ENCODE measurements around the gene FARSB.

Gene FARSB

GRCh38 chr2:222604749-222605515 is 51.0 kb downstream of the FARSB start:
- TF ChIP-seq CTCF (IDR thresholded peaks at IDR 0.05; ENCODE audit: control extremely low read depth, extremely low read depth, low read depth, missing control alignments), result no peak
- DNase-seq (ENCODE audit: extremely low spot score), result no peak
- ChIA-PET POLR2A (no interaction called here), CTCF (interaction anchor here (1.0 to 2.3 kb wide), 4 partner anchors 10 to 43 kb away, joined by 4 to 14 read pairs (median 6); no protein-coding TSS in a partner anchor)

- no peak for TF ChIP-seq CTCF (IDR thresholded peaks at IDR 0.05; ENCODE audit: control extremely low read depth, extremely low read depth, low read depth, missing control alignments)
- POLR2A ChIA-PET, result no interaction called here
- CTCF ChIA-PET, result interaction anchor here (1.3 to 2.0 kb wide), 3 partner anchors 11 to 546 kb away, joined by 3 to 8 read pairs (median 4); no protein-coding TSS in a partner anchor
- no peak for DNase-seq (ENCODE audit: extremely low spot score)
Measured at GRCh38 chr2:222603501-222603900, 52.4 kb downstream of the FARSB start.

GRCh38 chr2:222598611-222599010 is 57.3 kb downstream of the FARSB start:
- POLR2A ChIA-PET, result no interaction called here
- TF ChIP-seq CTCF (IDR thresholded peaks at IDR 0.05; ENCODE audit: control extremely low read depth, extremely low read depth, low read depth, missing control alignments), result no peak
- no peak for DNase-seq (ENCODE audit: extremely low spot score)
- CTCF ChIA-PET, result interaction anchor here (1.6 kb wide), 1 partner anchor 16 kb away, joined by 3 read pairs; no protein-coding TSS in a partner anchor

- CTCF ChIA-PET, result interaction anchor here (1.1 to 2.2 kb wide), 6 partner anchors 11 to 20 kb away, joined by 3 to 7 read pairs (median 3); no protein-coding TSS in a partner anchor
- no peak for DNase-seq (ENCODE audit: extremely low spot score)
- POLR2A ChIA-PET, result no interaction called here
- TF ChIP-seq CTCF (IDR thresholded peaks at IDR 0.05; ENCODE audit: control extremely low read depth, extremely low read depth, low read depth, missing control alignments), result no peak
Measured at GRCh38 chr2:222595581-222595980, 60.3 kb downstream of the FARSB start.

GRCh38 chr2:222594679-222595078 is 61.2 kb downstream of the FARSB start:
- DNase-seq (ENCODE audit: extremely low spot score), result no peak
- ChIA-PET POLR2A (no interaction called here), CTCF (interaction anchor here (0.9 to 2.2 kb wide), 8 partner anchors 10 to 377 kb away, joined by 3 to 7 read pairs (median 3); no protein-coding TSS in a partner anchor)
- TF ChIP-seq CTCF (IDR thresholded peaks at IDR 0.05; ENCODE audit: control extremely low read depth, extremely low read depth, low read depth, missing control alignments), result no peak

- CTCF ChIA-PET, result interaction anchor here (0.9 to 1.9 kb wide), 5 partner anchors 12 to 274 kb away, joined by 3 to 8 read pairs (median 3); no protein-coding TSS in a partner anchor
- no peak for DNase-seq (ENCODE audit: extremely low spot score)
Measured at GRCh38 chr2:222592176-222592575, 63.7 kb downstream of the FARSB start.

More at GRCh38 chr2:222592176-222592575, 63.7 kb downstream of the FARSB start:
- POLR2A ChIA-PET, result no interaction called here
- no peak for TF ChIP-seq CTCF (IDR thresholded peaks at IDR 0.05; ENCODE audit: control extremely low read depth, extremely low read depth, low read depth, missing control alignments)
